ENCODE data around the gene PLSCR1.

PLSCR1 gene

DNA sequence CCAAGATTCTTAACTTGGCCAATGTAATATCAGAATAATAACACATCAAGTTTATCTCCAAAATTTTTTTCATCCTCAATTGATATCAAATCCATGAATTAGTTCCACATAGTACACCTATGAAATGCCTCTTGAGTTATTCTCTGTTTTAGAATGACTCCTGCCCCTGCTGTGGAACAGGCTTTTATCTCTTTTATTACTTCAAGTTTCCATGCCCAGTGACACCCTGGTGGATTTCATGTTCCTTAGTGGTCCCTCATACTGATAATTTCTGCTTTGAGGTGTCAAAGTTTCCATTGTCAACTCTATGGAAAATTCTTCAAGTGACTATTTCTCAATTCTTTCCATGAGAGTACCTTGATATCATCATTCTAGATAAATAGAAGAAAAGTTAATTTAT is 24.6 kb downstream of the PLSCR1 start:
- no peak overlapping the region for H3K4me3 ChIP-seq (ENCODE audit: low read depth, low read length)
- DNase-seq (ENCODE audit: low read depth): no peak
- TF ChIP-seq, protein P1, sequence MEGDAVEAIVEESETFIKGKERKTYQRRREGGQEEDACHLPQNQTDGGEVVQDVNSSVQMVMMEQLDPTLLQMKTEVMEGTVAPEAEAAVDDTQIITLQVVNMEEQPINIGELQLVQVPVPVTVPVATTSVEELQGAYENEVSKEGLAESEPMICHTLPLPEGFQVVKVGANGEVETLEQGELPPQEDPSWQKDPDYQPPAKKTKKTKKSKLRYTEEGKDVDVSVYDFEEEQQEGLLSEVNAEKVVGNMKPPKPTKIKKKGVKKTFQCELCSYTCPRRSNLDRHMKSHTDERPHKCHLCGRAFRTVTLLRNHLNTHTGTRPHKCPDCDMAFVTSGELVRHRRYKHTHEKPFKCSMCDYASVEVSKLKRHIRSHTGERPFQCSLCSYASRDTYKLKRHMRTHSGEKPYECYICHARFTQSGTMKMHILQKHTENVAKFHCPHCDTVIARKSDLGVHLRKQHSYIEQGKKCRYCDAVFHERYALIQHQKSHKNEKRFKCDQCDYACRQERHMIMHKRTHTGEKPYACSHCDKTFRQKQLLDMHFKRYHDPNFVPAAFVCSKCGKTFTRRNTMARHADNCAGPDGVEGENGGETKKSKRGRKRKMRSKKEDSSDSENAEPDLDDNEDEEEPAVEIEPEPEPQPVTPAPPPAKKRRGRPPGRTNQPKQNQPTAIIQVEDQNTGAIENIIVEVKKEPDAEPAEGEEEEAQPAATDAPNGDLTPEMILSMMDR (IDR thresholded peaks at IDR 0.05; ENCODE audit: insufficient read depth, low read depth, low read length, missing control alignments): no peak

DNA sequence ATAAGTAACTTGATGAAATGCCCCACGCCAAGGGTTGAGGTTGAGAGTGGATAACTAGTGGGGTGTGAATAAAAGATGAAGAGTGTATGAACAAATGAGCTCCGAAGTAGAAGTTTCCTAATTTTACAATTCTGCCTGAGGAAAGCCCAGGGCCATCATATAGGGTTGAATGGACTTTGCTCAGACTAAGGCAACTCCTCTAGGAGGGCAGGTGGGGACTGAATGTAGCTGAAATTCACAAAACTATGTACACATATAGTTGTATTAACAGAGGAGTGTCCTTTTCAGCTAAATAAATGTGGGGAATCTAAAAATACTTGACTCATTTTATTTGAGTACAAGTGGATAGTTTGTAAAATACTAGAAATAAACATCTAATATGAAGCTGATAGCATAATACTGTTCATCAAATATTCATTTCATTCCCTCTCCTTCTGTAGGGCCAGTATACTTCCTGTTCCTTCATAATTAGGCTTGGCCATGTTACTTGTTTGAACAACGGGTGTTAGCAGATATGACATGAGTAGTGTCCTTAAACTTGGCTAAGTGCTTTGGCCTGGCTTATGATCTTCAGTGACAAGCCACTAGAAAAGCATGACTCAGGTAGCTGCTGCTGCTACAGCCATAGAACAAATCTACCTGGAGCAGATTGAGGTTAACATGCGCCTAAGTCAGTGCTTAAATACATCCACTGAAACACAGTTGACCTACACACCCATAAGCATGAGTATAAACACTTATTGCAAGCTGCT is 26.5 kb downstream of the PLSCR1 start:
- TF ChIP-seq, protein P1 (IDR thresholded peaks at IDR 0.05; ENCODE audit: insufficient read depth, low read depth, low read length, missing control alignments): no peak
- DNase-seq (ENCODE audit: low read depth): no peak

GRCh38 chr3:146513386-146514051 is 30.9 kb downstream of the PLSCR1 start:
- TF ChIP-seq, protein P1 (IDR thresholded peaks at IDR 0.05; ENCODE audit: insufficient read depth, low read depth, low read length, missing control alignments): no peak
- H3K4me3 ChIP-seq (ENCODE audit: low read depth, low read length): no peak overlapping the region

More for the DNA sequence above, 26.5 kb downstream of the PLSCR1 start:
- no peak overlapping the region for H3K4me3 ChIP-seq (ENCODE audit: low read depth, low read length)

GRCh38 chr3:146511402-146512134 is 32.8 kb downstream of the PLSCR1 start:
- DNase-seq (ENCODE audit: low read depth): no peak
- TF ChIP-seq, protein P1 (IDR thresholded peaks at IDR 0.05; ENCODE audit: insufficient read depth, low read depth, low read length, missing control alignments): no peak
- no peak overlapping the region for H3K4me3 ChIP-seq (ENCODE audit: low read depth, low read length)

More at GRCh38 chr3:146513386-146514051, 30.9 kb downstream of the PLSCR1 start:
- DNase-seq (ENCODE audit: low read depth): no peak

GRCh38 chr3:146507331-146508120 is 36.9 kb downstream of the PLSCR1 start:
- no peak for DNase-seq (ENCODE audit: low read depth)
- TF ChIP-seq, protein P1 (IDR thresholded peaks at IDR 0.05; ENCODE audit: insufficient read depth, low read depth, low read length, missing control alignments): no peak
- H3K4me3 ChIP-seq (ENCODE audit: low read depth, low read length): no peak overlapping the region

DNA sequence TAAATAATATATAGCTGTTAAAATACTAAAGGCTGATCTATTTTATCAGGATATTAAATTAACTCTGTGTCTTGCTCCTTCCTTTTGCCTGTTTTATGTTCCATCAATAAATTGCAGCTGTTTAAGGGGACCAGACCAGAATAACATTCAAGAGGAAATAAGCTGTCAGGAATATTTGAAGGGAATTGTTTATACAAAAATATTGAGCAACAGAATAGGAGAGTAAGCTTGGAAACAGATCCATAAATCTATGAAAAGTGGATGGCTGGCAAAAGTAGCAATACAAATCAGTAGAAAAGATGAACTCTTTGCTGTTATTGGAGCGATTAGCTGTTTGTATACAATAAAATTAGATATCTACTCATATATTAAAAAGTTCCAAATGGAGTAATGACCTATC is 38.9 kb downstream of the PLSCR1 start:
- TF ChIP-seq, protein P1 (IDR thresholded peaks at IDR 0.05; ENCODE audit: insufficient read depth, low read depth, low read length, missing control alignments): no peak
- H3K4me3 ChIP-seq (ENCODE audit: low read depth, low read length): no peak overlapping the region

More for the DNA sequence above, 38.9 kb downstream of the PLSCR1 start:
- DNase-seq (ENCODE audit: low read depth): no peak

Measured in GM12865 (cell line).